GM19043 (cell line): ENCODE data around the gene SCML1.

Experiments used
- ATAC-seq: cut with Tn5 transposase; IDR thresholded peaks from one replicate; pipeline ENCODE4 v1.9.1; 2021; ENCODE audit warnings: low read depth; ENCODE audit not compliant: unreplicated experiment

The SCML1 gene

GRCh38 chrX:17787557-17787956 lies 50.3 kb downstream of the SCML1 start:
- ATAC-seq: no peak

- ATAC-seq: no peak
Observed at GRCh38 chrX:17788439-17788838, 51.1 kb downstream of the SCML1 start.

- ATAC-seq: no peak
Observed at GRCh38 chrX:17788956-17789562, 51.8 kb downstream of the SCML1 start.

DNA sequence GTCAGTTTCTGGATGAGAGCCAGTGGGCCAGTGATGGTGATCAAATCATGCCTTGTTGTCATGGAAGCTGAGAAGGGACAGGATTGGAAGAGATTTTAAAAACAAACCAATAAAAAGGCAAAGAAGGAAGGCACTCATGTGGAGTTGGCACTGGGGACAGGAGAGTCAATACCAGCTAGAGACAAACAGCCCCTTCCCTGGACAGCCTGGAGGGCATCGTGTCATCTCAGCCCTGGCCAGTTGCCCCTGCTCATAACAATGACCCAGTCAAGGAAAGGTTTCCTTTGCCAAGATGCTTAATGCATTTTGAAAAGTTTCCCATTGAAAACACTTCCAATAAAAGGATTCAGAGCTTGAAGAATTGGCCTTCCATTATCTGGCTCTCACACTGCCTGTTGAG lies 55.5 kb downstream of the SCML1 start:
- ATAC-seq: no peak

GRCh38 chrX:17798921-17799320 lies 61.6 kb downstream of the SCML1 start:
- no peak for ATAC-seq

DNA sequence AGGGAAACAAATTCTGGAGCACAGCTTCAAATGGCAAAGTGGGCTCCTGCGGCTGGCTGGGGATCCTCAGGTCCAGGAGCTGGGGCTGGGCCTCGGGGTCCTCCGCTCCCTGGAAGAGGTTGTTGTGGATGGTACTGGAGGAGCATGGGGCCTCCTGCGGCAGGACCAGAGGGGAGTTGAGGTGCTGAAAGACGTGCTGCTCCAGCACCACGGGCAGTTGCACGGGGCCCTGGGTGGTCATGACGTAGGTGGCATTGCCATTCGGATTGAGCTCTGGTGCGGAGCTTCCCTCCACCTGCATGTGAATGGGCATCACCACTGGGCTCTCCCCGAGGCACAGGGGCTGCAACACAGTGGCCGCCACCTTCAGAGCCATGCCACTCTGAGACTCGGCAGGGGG lies 64.1 kb downstream of the SCML1 start:
- no peak for ATAC-seq

DNA sequence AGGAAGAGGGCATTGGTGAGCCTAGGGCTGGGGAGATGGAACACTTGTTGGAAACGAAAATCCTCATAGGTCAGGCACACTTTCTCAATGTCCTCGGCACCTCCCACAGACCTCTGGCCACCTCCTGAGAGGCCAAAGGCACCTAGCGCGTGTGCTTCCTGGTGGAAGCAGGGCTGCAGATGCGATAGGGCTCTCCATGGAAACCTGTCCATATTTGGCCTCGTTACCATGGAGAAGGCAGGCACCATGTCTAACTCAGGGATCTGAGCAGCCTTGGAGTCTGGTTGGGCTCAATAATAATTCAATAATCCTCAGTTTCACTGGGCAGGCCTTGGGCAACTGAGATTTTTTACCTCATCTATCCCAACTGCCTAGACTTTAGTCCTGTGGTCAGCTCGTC lies 65.5 kb downstream of the SCML1 start:
- ATAC-seq: no peak

DNA sequence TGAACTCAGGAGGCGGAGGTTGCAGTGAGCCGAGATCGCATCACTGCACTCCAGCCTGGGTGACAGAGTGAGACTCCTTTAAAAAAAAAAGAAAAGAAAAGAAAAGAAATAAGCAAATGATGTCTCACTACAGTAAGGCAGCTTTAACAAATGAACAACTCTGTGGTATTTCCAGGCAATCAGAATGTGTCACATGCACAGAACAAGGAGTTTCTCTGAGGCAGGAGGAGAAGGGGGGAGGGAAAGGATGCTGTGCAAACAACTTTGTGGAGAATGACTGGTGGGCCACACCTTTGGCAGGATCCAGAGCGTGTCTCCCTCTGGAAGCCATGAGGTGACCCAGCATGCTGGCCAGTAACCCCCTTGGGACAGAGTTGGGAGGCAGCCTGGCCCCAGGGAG lies 66.2 kb downstream of the SCML1 start:
- ATAC-seq: no peak
